Adrenal gland (tissue), 5 donors: ENCODE results near the gene EPHB1.

Experiments
- POLR2A ChIP-seq, 2 donors: fragments of 450-650 bp; IDR thresholded peaks; one replicate each; pipeline ENCODE4 v1.6.1; 2017; ENCODE audit warnings: antibody characterized with exemption in 2 of 2, mild to moderate bottlenecking in 2 of 2, moderate library complexity in 1 of 2
- TF ChIP-seq, protein P1 (sequence below), 6 experiments: fragments of 450-650 bp in 4 of 6; fragments of 200-600 bp in 2 of 6; sonication (generic) in 1 of 6; IDR thresholded peaks; 1 replicate in 5 of 6; 2 replicates in 1 of 6; pipeline versions ENCODE4 v1.5.1 to v1.8.0; 2016 to 2021; ENCODE audit warnings: antibody characterized with exemption in 6 of 6, mild to moderate bottlenecking in 2 of 6, moderate library complexity in 1 of 6
- donor health status: DM: no; HTN: no; CAD: no.

DNA sequence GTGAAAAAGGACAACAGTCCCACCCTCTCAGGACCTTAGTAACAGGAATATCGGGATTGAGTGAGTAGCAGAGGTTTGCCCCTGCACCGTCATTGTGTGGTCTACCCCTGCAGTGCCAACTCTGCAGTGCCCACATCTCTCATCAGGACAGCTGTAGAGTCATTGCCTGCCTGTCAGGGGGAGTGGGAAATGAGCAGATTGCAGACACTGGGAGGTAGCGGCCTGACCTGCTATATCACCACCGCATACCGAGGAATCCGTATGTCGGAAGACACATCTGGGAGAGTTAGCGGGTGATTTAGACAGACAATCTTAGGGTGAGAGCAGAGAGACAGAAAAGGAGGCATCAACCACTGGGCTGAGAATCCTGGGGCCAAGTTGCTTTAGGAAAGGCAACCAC is 218.1 kb downstream of the EPHB1 start:
- TF ChIP-seq, protein P1, sequence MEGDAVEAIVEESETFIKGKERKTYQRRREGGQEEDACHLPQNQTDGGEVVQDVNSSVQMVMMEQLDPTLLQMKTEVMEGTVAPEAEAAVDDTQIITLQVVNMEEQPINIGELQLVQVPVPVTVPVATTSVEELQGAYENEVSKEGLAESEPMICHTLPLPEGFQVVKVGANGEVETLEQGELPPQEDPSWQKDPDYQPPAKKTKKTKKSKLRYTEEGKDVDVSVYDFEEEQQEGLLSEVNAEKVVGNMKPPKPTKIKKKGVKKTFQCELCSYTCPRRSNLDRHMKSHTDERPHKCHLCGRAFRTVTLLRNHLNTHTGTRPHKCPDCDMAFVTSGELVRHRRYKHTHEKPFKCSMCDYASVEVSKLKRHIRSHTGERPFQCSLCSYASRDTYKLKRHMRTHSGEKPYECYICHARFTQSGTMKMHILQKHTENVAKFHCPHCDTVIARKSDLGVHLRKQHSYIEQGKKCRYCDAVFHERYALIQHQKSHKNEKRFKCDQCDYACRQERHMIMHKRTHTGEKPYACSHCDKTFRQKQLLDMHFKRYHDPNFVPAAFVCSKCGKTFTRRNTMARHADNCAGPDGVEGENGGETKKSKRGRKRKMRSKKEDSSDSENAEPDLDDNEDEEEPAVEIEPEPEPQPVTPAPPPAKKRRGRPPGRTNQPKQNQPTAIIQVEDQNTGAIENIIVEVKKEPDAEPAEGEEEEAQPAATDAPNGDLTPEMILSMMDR (IDR thresholded peaks at IDR 0.05), result no peak
- TF ChIP-seq POLR2A (IDR thresholded peaks at IDR 0.05), result no peak
